Osteocyte (in vitro differentiated cells): Measurements from ENCODE around the gene PAEP. TPM values are rescaled to one million over a fixed set of nuclear protein-coding genes. Genes with fewer than 3 reads are reported as not detected.

Experiments used
- DNase-seq: peaks from one replicate; pipeline ENCODE4 v3.0.0; 2021; ENCODE audit warnings: mixed read lengths; ENCODE audit not compliant: unreplicated experiment; ENCODE audit errors: extremely low spot score
- H3K27ac Mint-ChIP-seq: one replicate; pipeline ENCODE4 v1.8.0; 2021; ENCODE audit warnings: mild to moderate bottlenecking, mixed read lengths; ENCODE audit not compliant: unreplicated experiment
- H3K27me3 Mint-ChIP-seq: one replicate; pipeline ENCODE4 v1.8.0; 2021; ENCODE audit warnings: mixed read lengths; ENCODE audit not compliant: unreplicated experiment
- H3K36me3 Mint-ChIP-seq: one replicate; pipeline ENCODE4 v1.8.0; 2021; ENCODE audit warnings: mixed read lengths; ENCODE audit not compliant: unreplicated experiment
- H3K4me1 Mint-ChIP-seq: one replicate; pipeline ENCODE4 v1.8.0; 2021; ENCODE audit warnings: mixed read lengths; ENCODE audit not compliant: unreplicated experiment
- H3K4me3 Mint-ChIP-seq: one replicate; pipeline ENCODE4 v1.8.0; 2021; ENCODE audit warnings: mild to moderate bottlenecking, moderate library complexity, mixed read lengths; ENCODE audit not compliant: unreplicated experiment
- H3K9me3 Mint-ChIP-seq: one replicate; pipeline ENCODE4 v1.8.0; 2021; ENCODE audit warnings: mixed read lengths; ENCODE audit not compliant: unreplicated experiment
- total RNA-seq: library from RNA; stranded (reverse); gene quantifications from 2 replicates; pipeline ENCODE4 v1.2.1, GENCODE V29; 2021
- TF ChIP-seq, protein P1 (sequence below): fragments of 200-600 bp; sonication (generic); IDR thresholded peaks from 2 replicates; pipeline ENCODE4 v1.5.0; 2021; ENCODE audit warnings: antibody characterized with exemption, mild to moderate bottlenecking, moderate library complexity

PAEP gene
- total RNA-seq, 1 donor from 2014 or later: not detected

DNA sequence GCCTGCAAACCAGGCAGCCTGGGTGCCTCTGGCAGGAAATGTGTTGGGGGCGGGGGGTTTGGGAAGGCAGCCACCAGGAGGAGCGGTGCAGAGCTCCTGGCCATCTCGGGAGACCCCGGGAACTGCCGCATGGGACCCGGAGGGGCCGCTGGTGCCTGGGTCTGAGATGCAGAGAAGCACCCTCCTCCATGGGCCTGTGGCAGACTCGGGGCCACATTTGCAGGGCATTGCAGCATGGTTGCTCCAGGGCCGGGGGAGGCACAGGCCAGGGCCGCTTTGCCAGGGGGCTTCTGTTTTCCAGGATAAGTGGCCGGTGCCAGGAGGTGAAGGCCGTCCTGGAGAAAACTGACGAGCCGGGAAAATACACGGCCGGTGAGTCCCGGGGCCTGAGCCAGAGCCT lies 38.6 kb upstream of the PAEP start:
- H3K4me3 Mint-ChIP-seq: no peak overlapping the region
- H3K27ac Mint-ChIP-seq: no peak overlapping the region
- DNase-seq: peak; percentile 80
- TF ChIP-seq, protein P1, sequence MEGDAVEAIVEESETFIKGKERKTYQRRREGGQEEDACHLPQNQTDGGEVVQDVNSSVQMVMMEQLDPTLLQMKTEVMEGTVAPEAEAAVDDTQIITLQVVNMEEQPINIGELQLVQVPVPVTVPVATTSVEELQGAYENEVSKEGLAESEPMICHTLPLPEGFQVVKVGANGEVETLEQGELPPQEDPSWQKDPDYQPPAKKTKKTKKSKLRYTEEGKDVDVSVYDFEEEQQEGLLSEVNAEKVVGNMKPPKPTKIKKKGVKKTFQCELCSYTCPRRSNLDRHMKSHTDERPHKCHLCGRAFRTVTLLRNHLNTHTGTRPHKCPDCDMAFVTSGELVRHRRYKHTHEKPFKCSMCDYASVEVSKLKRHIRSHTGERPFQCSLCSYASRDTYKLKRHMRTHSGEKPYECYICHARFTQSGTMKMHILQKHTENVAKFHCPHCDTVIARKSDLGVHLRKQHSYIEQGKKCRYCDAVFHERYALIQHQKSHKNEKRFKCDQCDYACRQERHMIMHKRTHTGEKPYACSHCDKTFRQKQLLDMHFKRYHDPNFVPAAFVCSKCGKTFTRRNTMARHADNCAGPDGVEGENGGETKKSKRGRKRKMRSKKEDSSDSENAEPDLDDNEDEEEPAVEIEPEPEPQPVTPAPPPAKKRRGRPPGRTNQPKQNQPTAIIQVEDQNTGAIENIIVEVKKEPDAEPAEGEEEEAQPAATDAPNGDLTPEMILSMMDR: no peak
- H3K36me3 Mint-ChIP-seq: no peaks in the 10 kb centered on the region
- H3K9me3 Mint-ChIP-seq: no peaks in the 10 kb centered on the region
- H3K4me1 Mint-ChIP-seq: no peaks in the 10 kb centered on the region
- H3K27me3 Mint-ChIP-seq: peaks cover 2% of the 10 kb centered on the region

DNA sequence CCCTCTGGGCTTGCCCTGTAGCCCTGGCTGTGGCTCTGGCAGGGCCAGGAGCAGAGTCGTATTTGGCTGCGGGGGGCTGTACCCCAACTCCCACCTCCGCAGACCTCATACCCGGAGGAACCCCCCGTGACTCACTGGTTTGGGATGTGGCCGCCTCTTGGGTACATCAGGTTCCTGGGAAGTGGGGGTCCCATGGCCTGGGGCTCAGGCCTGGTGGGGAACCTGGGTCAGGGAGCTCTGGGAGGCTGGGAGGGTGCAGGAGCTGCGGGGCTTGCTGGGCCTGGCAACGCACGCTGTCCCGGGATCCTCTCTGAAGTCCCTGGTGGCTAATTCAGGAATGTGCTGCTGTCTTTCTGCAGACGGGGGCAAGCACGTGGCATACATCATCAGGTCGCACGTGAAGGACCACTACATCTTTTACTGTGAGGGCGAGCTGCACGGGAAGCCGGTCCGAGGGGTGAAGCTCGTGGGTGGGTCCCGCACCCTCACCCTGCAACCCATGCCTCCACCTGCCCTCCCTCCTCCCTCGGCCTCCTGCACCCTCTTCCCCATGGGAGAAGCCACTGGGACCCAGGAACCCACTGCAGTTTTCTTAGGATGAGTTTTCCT lies 37.9 kb upstream of the PAEP start:
- peak; percentile 78 for DNase-seq
- TF ChIP-seq, protein P1: no peak

DNA sequence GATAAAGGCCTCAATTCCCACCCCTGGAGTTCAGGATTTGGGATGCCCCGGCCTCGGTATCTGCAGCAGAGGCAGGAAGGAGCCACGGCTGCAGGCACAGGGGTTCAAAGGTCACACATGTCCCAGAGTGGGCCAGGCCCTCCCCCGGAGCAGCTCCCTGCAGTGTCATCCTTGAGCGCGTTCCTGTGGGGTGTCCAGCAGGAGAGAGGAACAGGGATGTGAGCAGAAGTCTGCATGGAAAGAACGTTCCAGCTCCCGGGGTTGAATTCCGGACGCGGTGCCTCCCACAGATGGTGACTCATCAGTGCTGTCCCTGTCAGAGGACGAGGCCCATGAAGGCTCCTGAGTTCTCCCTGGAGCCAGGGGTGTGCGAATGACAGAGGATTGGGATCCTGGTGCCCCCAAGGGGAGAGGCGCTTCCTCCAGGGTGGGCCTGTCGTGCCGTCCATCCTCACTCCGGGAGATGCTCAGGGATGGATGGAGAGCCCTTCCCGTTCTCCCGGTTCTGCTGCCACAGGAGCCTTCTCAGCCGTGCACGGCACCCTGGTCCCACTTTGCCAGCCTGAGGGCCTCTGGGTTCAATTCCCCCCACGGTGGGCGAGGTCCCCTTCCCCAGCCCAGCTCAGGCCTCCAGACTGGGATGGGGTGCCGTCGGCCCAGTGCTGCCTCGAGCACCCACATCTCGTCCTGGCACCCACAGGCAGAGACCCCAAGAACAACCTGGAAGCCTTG lies 37.3 kb upstream of the PAEP start:
- no peaks in the 10 kb centered on the region for H3K36me3 Mint-ChIP-seq
- TF ChIP-seq, protein P1: no peak
- no peaks in the 10 kb centered on the region for H3K9me3 Mint-ChIP-seq
- H3K4me3 Mint-ChIP-seq: no peak overlapping the region
- DNase-seq: peak; percentile 80
- H3K27ac Mint-ChIP-seq: no peak overlapping the region
- H3K27me3 Mint-ChIP-seq: no peaks in the 10 kb centered on the region
- H3K4me1 Mint-ChIP-seq: no peaks in the 10 kb centered on the region

More for the DNA sequence above, 37.9 kb upstream of the PAEP start:
- Mint-ChIP-seq H3K4me1 (no peaks in the 10 kb centered on the region), H3K9me3 (no peaks in the 10 kb centered on the region), H3K27ac (no peak overlapping the region), H3K4me3 (no peak overlapping the region), H3K27me3 (no peaks in the 10 kb centered on the region), H3K36me3 (no peaks in the 10 kb centered on the region)

DNA sequence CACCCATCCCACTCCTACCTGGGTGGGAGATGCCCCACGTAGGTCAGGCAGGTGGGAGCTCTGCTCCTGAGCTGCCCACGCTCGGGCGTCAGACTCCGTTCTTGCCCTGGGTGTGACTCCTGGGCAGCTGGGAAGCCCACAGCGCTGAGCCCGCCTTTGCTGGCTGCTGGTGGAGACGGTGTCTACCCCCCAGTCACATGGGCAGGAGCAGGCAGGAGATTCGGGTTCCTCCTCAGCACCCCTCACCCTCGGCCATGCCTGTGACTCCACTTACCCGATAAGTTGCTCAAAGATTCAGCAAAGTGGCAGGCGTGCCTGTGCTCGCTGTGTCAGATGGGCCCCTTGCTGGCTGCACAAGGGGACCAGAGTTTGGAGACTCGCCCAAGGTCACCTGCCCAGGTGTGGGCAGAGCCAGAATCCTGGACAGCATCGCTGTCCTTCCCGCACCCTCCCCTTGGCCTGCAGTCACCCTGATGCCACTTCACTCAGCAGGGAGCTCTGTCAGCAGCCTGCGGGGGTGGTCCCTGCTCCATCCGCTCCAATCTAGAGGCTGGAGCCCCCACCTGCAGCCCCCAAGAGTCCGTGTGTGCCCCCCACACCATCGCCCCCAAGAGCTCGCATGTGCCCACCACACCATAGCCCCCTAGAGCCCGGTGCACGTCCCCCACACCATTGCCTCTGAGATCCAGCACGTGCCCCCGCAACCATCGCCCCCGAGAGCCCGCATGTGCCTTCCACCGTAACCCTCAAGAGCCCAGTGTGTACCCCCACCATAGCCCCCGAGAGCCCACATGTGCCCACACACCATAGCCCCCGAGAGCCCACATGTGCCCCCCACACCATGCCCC lies 36.1 kb upstream of the PAEP start:
- Mint-ChIP-seq H3K27ac (no peak overlapping the region), H3K4me3 (no peak overlapping the region), H3K4me1 (no peaks in the 10 kb centered on the region), H3K27me3 (no peaks in the 10 kb centered on the region), H3K36me3 (no peaks in the 10 kb centered on the region), H3K9me3 (no peaks in the 10 kb centered on the region)
- peak; percentile 73 for DNase-seq
- TF ChIP-seq, protein P1: no peak
